Testis (tissue), 3 donors: ENCODE data around the gene COQ2. TPM values are rescaled to one million over a fixed set of nuclear protein-coding genes. Genes with fewer than 3 reads are reported as not detected.

ENCODE experiments used
- DNase-seq: peaks from one replicate; pipeline ENCODE4 v3.0.0-alpha.2; 2019
- H3K27ac ChIP-seq, 2 donors: fragments of 200-600 bp; sonication (generic); one replicate each; pipeline ENCODE4 v1.5.1; 2019
- H3K27me3 ChIP-seq: fragments of 200-600 bp; sonication (generic); one replicate; pipeline ENCODE4 v1.5.1; 2019
- H3K36me3 ChIP-seq: fragments of 200-600 bp; sonication (generic); one replicate; pipeline ENCODE4 v1.5.1; 2017; ENCODE audit warnings: low read depth; ENCODE audit errors: missing control alignments
- H3K4me1 ChIP-seq: fragments of 200-600 bp; sonication (generic); one replicate; pipeline ENCODE4 v1.5.1; 2019
- H3K4me3 ChIP-seq, 2 donors: fragments of 200-600 bp; sonication (generic); one replicate each; pipeline ENCODE4 v1.5.1; 2017 to 2019
- H3K9me3 ChIP-seq: fragments of 200-600 bp; sonication (generic); one replicate; pipeline ENCODE4 v1.5.1; 2017
- CTCF ChIP-seq, 3 experiments: fragments of 450-650 bp in 2 of 3; fragments of 200-600 bp in 1 of 3; sonication (generic) in 1 of 3; IDR thresholded peaks; one replicate each; pipeline ENCODE4 v1.5.1; 2016 to 2019; ENCODE audit warnings: antibody characterized with exemption in 3 of 3, mild to moderate bottlenecking in 2 of 3, moderate library complexity in 1 of 3
- POLR2A ChIP-seq: fragments of 450-650 bp; IDR thresholded peaks from one replicate; pipeline ENCODE4 v1.6.1; 2017; ENCODE audit warnings: antibody characterized with exemption, mild to moderate bottlenecking, moderate library complexity
- WGBS, 2 donors: methylation state at CpG; one replicate each; pipeline ENCODE4 v1.1.5; 2018; 5-methylcytosine and 5-hydroxymethylcytosine counted together
- intact Hi-C: fragments of 100-400 bp; cut with DNase I; formaldehyde crosslinking; loops from one replicate; pipeline ENCODE4 v1.15.1; 2023; ENCODE audit warnings: low total_unique reads
- polyA plus RNA-seq: library from polyadenylated mRNA; stranded (reverse); fragments of 350-450 nt; fragmentation: Illumina TruSeq; extraction: RNeasy Lipid Tissue Mini Kit (QIAGEN cat#74804); gene quantifications from one replicate; pipeline ENCODE4 v1.2.3, GENCODE V29; 2014; ENCODE audit warnings: low read depth, low replicate concordance; ENCODE audit not compliant: insufficient read depth
- total RNA-seq, 2 donors: library from RNA; depleted of rRNA; stranded (reverse); fragments of >200 nt; gene quantifications; one replicate each; pipeline ENCODE4 v1.2.3, GENCODE V29; 2016

COQ2 gene
- total and polyA plus RNA-seq, 3 donors from 2014 or later = 9.5 to 19.4 (median 18.8) TPM

- intact Hi-C loops = no loop called here
Measured at GRCh38 chr4:83317671-83318070, 33.1 kb upstream of the COQ2 start.

GRCh38 chr4:83316459-83317165, 32.0 kb upstream of the COQ2 start:
- Histone ChIP-seq H3K9me3 (no peaks in the 10 kb centered on the region), H3K4me3 (no peak overlapping the region), H3K27me3 (no peaks in the 10 kb centered on the region), H3K36me3 (no peaks in the 10 kb centered on the region), H3K27ac (no peak overlapping the region), H3K4me1 (no peaks in the 10 kb centered on the region)
- intact Hi-C loops = no loop called here
- WGBS, 2 donors = 85% methylated on average over 13 of the region's 13 CpGs
- TF ChIP-seq POLR2A = no peak
- DNase-seq = no peak

More at GRCh38 chr4:83317671-83318070, 33.1 kb upstream of the COQ2 start:
- DNase-seq = no peak
- no peaks in the 10 kb centered on the region for H3K27me3 ChIP-seq
- WGBS, 2 donors = 75 to 85% methylated on average over 4 of the region's 4 CpGs
- TF ChIP-seq POLR2A = no peak
- H3K4me3 ChIP-seq = no peak overlapping the region
- H3K36me3 ChIP-seq = no peaks in the 10 kb centered on the region
- no peaks in the 10 kb centered on the region for H3K4me1 ChIP-seq
- H3K9me3 ChIP-seq = no peaks in the 10 kb centered on the region
- H3K27ac ChIP-seq = no peak overlapping the region

- H3K27ac ChIP-seq = no peak overlapping the region
- no peak overlapping the region for H3K4me3 ChIP-seq
- no peaks in the 10 kb centered on the region for H3K9me3 ChIP-seq
- no peak for DNase-seq
- 89 to 94% methylated on average over 4 of the region's 4 CpGs for WGBS, 2 donors
- TF ChIP-seq POLR2A (no peak), CTCF (IDR thresholded peaks at IDR 0.05) (no peak)
- intact Hi-C loops = no loop called here
- H3K27me3 ChIP-seq = no peaks in the 10 kb centered on the region
- H3K4me1 ChIP-seq = no peaks in the 10 kb centered on the region
- H3K36me3 ChIP-seq = no peaks in the 10 kb centered on the region
Measured at GRCh38 chr4:83315341-83315870, 30.8 kb upstream of the COQ2 start.

- Histone ChIP-seq H3K4me1 (no peaks in the 10 kb centered on the region), H3K27me3 (no peaks in the 10 kb centered on the region), H3K36me3 (no peaks in the 10 kb centered on the region), H3K9me3 (no peaks in the 10 kb centered on the region), H3K4me3 (no peak overlapping the region), H3K27ac (no peak overlapping the region)
- TF ChIP-seq CTCF (IDR thresholded peaks at IDR 0.05) (no peak), POLR2A (no peak)
- intact Hi-C loops = no loop called here
- no peak for DNase-seq
- 63 to 67% methylated on average over 4 of the region's 4 CpGs for WGBS, 2 donors
Measured at GRCh38 chr4:83308672-83309071, 24.1 kb upstream of the COQ2 start.

GRCh38 chr4:83307920-83308319, 23.3 kb upstream of the COQ2 start:
- Histone ChIP-seq H3K36me3 (no peaks in the 10 kb centered on the region), H3K27me3 (no peaks in the 10 kb centered on the region), H3K9me3 (no peaks in the 10 kb centered on the region), H3K4me3 (no peak overlapping the region), H3K27ac (no peak overlapping the region), H3K4me1 (no peaks in the 10 kb centered on the region)
- DNase-seq = no peak
- 79 to 91% methylated on average over 7 of the region's 7 CpGs for WGBS, 2 donors
- intact Hi-C loops = no loop called here
- TF ChIP-seq CTCF (IDR thresholded peaks at IDR 0.05) (no peak), POLR2A (no peak)

- H3K9me3 ChIP-seq = no peaks in the 10 kb centered on the region
- no peak overlapping the region for H3K27ac ChIP-seq
- no peak for DNase-seq
- no peak overlapping the region for H3K4me3 ChIP-seq
- TF ChIP-seq CTCF (IDR thresholded peaks at IDR 0.05) = no peak
- no peak for TF ChIP-seq POLR2A
- 92 to 93% methylated on average over 2 of the region's 2 CpGs for WGBS, 2 donors
- no peaks in the 10 kb centered on the region for H3K4me1 ChIP-seq
- intact Hi-C loops = no loop called here
- H3K36me3 ChIP-seq = no peaks in the 10 kb centered on the region
- no peaks in the 10 kb centered on the region for H3K27me3 ChIP-seq
Measured at GRCh38 chr4:83305187-83305586, 20.6 kb upstream of the COQ2 start.
